GM18870 (cell line): ENCODE data around the gene PHAF1.
"Not testable (repeated sequence)": the region's sequence is repeated elsewhere in the genome, so short reads cannot be mapped to it uniquely, and the experiment has no call there.

Source experiments
- ATAC-seq: cut with Tn5 transposase; IDR thresholded peaks from one replicate; pipeline ENCODE4 v1.9.1; 2021; ENCODE audit warnings: moderate library complexity; ENCODE audit not compliant: unreplicated experiment

Gene PHAF1

GRCh38 chr16:67104845-67105244, 4.9 kb upstream of the PHAF1 start:
- ATAC-seq = no peak

GRCh38 chr16:67105246-67105645, 4.5 kb upstream of the PHAF1 start:
- ATAC-seq = no peak

GRCh38 chr16:67105881-67106280, 3.9 kb upstream of the PHAF1 start:
- ATAC-seq = no peak

GRCh38 chr16:67108489-67108888, 1.3 kb upstream of the PHAF1 start:
- no peak for ATAC-seq

GRCh38 chr16:67108931-67109406, 772 bp upstream of the PHAF1 start:
- ATAC-seq = no peak

GRCh38 chr16:67111951-67112444, 2.3 kb downstream of the PHAF1 start:
- no peak for ATAC-seq

GRCh38 chr16:67112591-67113399, 3.1 kb downstream of the PHAF1 start:
- no peak for ATAC-seq

GRCh38 chr16:67114793-67115192, 5.1 kb downstream of the PHAF1 start:
- ATAC-seq = no peak

- ATAC-seq = no peak
Observed at GRCh38 chr16:67115639-67116038, 5.9 kb downstream of the PHAF1 start.

- ATAC-seq = no peak
Observed at GRCh38 chr16:67116388-67117311, 6.9 kb downstream of the PHAF1 start.

- ATAC-seq = no peak
Observed at GRCh38 chr16:67117716-67118115, 8.0 kb downstream of the PHAF1 start.

- no peak for ATAC-seq
Observed at GRCh38 chr16:67120025-67120424, 10.3 kb downstream of the PHAF1 start.

- not testable (repeated sequence) for ATAC-seq
Observed at GRCh38 chr16:67122799-67123198, 13.1 kb downstream of the PHAF1 start.

GRCh38 chr16:67128417-67128816, 18.7 kb downstream of the PHAF1 start:
- no peak for ATAC-seq

GRCh38 chr16:67128887-67129286, 19.1 kb downstream of the PHAF1 start:
- ATAC-seq = no peak

- no peak for ATAC-seq
Observed at GRCh38 chr16:67129422-67129821, 19.7 kb downstream of the PHAF1 start.

- ATAC-seq = no peak
Observed at GRCh38 chr16:67137605-67138004, 27.9 kb downstream of the PHAF1 start.

- no peak for ATAC-seq
Observed at GRCh38 chr16:67141391-67141790, 31.6 kb downstream of the PHAF1 start.

GRCh38 chr16:67142342-67142741, 32.6 kb downstream of the PHAF1 start:
- ATAC-seq = no peak

GRCh38 chr16:67144943-67145342, 35.2 kb downstream of the PHAF1 start:
- no peak for ATAC-seq

GRCh38 chr16:67145746-67146145, 36.0 kb downstream of the PHAF1 start:
- ATAC-seq = no peak
